Fibroblast of lung (primary cell): ENCODE data around the gene MAP7. TPM values are rescaled to one million over a fixed set of nuclear protein-coding genes. Genes with fewer than 3 reads are reported as not detected.
A peak's percentile ranks its signal among the peaks of the same experiment; 100 is the strongest.

ENCODE experiments used
- DNase-seq, 2 donors: peaks; one replicate each; pipeline versions ENCODE4 v3.0.0 to v3.0.0-alpha.2; 2010; ENCODE audit warnings: low read depth in 2 of 2
- H2AFZ ChIP-seq: 2 replicates; pipeline ENCODE4 v1.5.1; 2012; ENCODE audit warnings: low read length, control low read depth, inconsistent platforms
- H3K27ac ChIP-seq: 2 replicates; pipeline ENCODE4 v1.5.1; 2011; ENCODE audit warnings: low read length, control low read depth; ENCODE audit not compliant: insufficient read depth
- H3K27me3 ChIP-seq: 2 replicates; pipeline ENCODE4 v1.5.1; 2011; ENCODE audit warnings: mild to moderate bottlenecking, low read length; ENCODE audit not compliant: control insufficient read depth, insufficient read depth
- H3K36me3 ChIP-seq: 2 replicates; pipeline ENCODE4 v1.5.1; 2011; ENCODE audit warnings: low read length; ENCODE audit not compliant: control insufficient read depth, insufficient read depth
- H3K4me1 ChIP-seq: 2 replicates; pipeline ENCODE4 v1.5.1; 2011; ENCODE audit warnings: low read length; ENCODE audit not compliant: control insufficient read depth, insufficient read depth; ENCODE audit errors: extremely low read depth
- H3K4me2 ChIP-seq: 2 replicates; pipeline ENCODE4 v1.5.1; 2011; ENCODE audit warnings: low read length, control low read depth; ENCODE audit not compliant: insufficient read depth; ENCODE audit errors: extremely low read depth
- H3K4me3 ChIP-seq, 4 experiments: fragments of 200-600 bp in 1 of 4; sonication (generic) in 1 of 4; replicated peaks in 1 of 4; 2 replicates each; pipeline ENCODE4 v1.5.1; 2011 to 2016; ENCODE audit warnings: low read length in 4 of 4, low read depth in 3 of 4, mild to moderate bottlenecking in 3 of 4, control low read depth in 2 of 4, inconsistent platforms in 1 of 4, mixed read lengths in 1 of 4; ENCODE audit not compliant: insufficient read depth in 1 of 4; ENCODE audit errors: control extremely low read depth in 1 of 4
- H3K79me2 ChIP-seq: 2 replicates; pipeline ENCODE4 v1.5.1; 2012; ENCODE audit warnings: mild to moderate bottlenecking, low read length, inconsistent platforms; ENCODE audit not compliant: control insufficient read depth, insufficient read depth
- H3K9ac ChIP-seq: 2 replicates; pipeline ENCODE4 v1.5.1; 2011; ENCODE audit warnings: mild to moderate bottlenecking, low read length, control low read depth; ENCODE audit not compliant: insufficient read depth
- H3K9me3 ChIP-seq: 2 replicates; pipeline ENCODE4 v1.5.1; 2012; ENCODE audit warnings: low read depth, low read length; ENCODE audit not compliant: control insufficient read depth, insufficient read depth
- H4K20me1 ChIP-seq: 2 replicates; pipeline ENCODE4 v1.5.1; 2011; ENCODE audit warnings: low read length; ENCODE audit not compliant: control insufficient read depth, insufficient read depth; ENCODE audit errors: extremely low read depth
- CTCF ChIP-seq, 2 donors: IDR thresholded peaks in 1 of 2; conservative IDR thresholded peaks in 1 of 2; 1 replicate in 1 of 2; 2 replicates in 1 of 2; pipeline ENCODE4 v1.5.1; 2011 to 2012; ENCODE audit warnings: low read length in 2 of 2, control low read depth in 1 of 2, inconsistent platforms in 1 of 2, low read depth in 1 of 2, mild to moderate bottlenecking in 1 of 2
- EZH2 ChIP-seq: IDR thresholded peaks from 2 replicates; pipeline ENCODE4 v1.5.1; 2012; ENCODE audit warnings: low read length, control low read depth, mild to moderate bottlenecking; ENCODE audit errors: missing control alignments
- polyA plus RNA-seq, 2 donors: library from polyadenylated mRNA; depleted of rRNA in 1 of 2; stranded (reverse) in 1 of 2; unstranded in 1 of 2; fragments of >200 nt; gene quantifications; 2 replicates each; pipeline ENCODE4 v1.2.1, GENCODE V29; 2011 to 2012; ENCODE audit warnings: missing spikeins in 1 of 2
- total RNA-seq: library from RNA; depleted of rRNA; stranded (reverse); fragments of >200 nt; gene quantifications from 2 replicates; pipeline ENCODE4 v1.2.1, GENCODE V29; 2014

The MAP7 gene
- total and polyA plus RNA-seq, 2 donors (not counting 1 experiment from before 2014, with no cell fraction given), result 0.40 to 1.5 TPM

- Histone ChIP-seq H3K27me3 (no peaks in the 10 kb centered on the region), H4K20me1 (no peaks in the 10 kb centered on the region), H2AFZ (no peak overlapping the region), H3K36me3 (no peaks in the 10 kb centered on the region), H3K4me2 (no peak overlapping the region), H3K79me2 (no peaks in the 10 kb centered on the region), H3K4me1 (peaks cover 2% of the 10 kb centered on the region), H3K4me3 (no peak overlapping the region), H3K27ac (no peak overlapping the region), H3K9ac (no peak overlapping the region), H3K9me3 (no peaks in the 10 kb centered on the region)
- TF ChIP-seq EZH2 (no peak), CTCF (conservative IDR thresholded peaks at IDR 0.05 in 1 of 2, IDR thresholded peaks at IDR 0.05 in 1 of 2; ENCODE audit: low read depth in 1 of 2, low read length in 2 of 2) (no peak)
- no peak for DNase-seq
Observed at GRCh38 chr6:136552054-136552453, 1.8 kb upstream of the MAP7 start.

GRCh38 chr6:136551103-136551502 lies 881 bp upstream of the MAP7 start:
- no peak for TF ChIP-seq CTCF (conservative IDR thresholded peaks at IDR 0.05 in 1 of 2, IDR thresholded peaks at IDR 0.05 in 1 of 2; ENCODE audit: low read depth in 1 of 2, low read length in 2 of 2)
- H3K79me2 ChIP-seq, result no peaks in the 10 kb centered on the region
- no peaks in the 10 kb centered on the region for H3K27me3 ChIP-seq
- H3K9me3 ChIP-seq, result no peaks in the 10 kb centered on the region
- no peak for DNase-seq
- H2AFZ ChIP-seq, result no peak overlapping the region
- H4K20me1 ChIP-seq, result no peaks in the 10 kb centered on the region
- H3K36me3 ChIP-seq, result no peaks in the 10 kb centered on the region
- peaks cover 2% of the 10 kb centered on the region for H3K4me1 ChIP-seq
- no peak overlapping the region for H3K4me2 ChIP-seq
- no peak overlapping the region for H3K27ac ChIP-seq
- peak overlapping the region in 2 of 4 experiments; percentile 51 to 70 for H3K4me3 ChIP-seq
- H3K9ac ChIP-seq, result no peak overlapping the region

GRCh38 chr6:136550045-136550329 lies 235 bp downstream of the MAP7 start:
- Histone ChIP-seq H3K9ac (peak overlapping the region; percentile 34), H3K79me2 (no peaks in the 10 kb centered on the region), H3K36me3 (no peaks in the 10 kb centered on the region), H3K27ac (no peak overlapping the region), H4K20me1 (no peaks in the 10 kb centered on the region), H3K4me1 (peaks cover 2% of the 10 kb centered on the region), H3K4me3 (peak overlapping the region; percentile 33 to 70 (median 46)), H3K9me3 (no peaks in the 10 kb centered on the region), H3K27me3 (no peaks in the 10 kb centered on the region), H3K4me2 (peak overlapping the region; percentile 85), H2AFZ (peak overlapping the region; percentile 33)
- no peak for DNase-seq
- TF ChIP-seq CTCF (conservative IDR thresholded peaks at IDR 0.05 in 1 of 2, IDR thresholded peaks at IDR 0.05 in 1 of 2; ENCODE audit: low read depth in 1 of 2, low read length in 2 of 2) (no peak), EZH2 (no peak)
